SK-N-SH treated with all-trans-retinoic acid at 6 μM for 48 hours (cell line): Measurements from ENCODE around the gene HCFC2.
A peak's percentile ranks its signal among the peaks of the same experiment; 100 is the strongest.
"Not testable (repeated sequence)": the region's sequence is repeated elsewhere in the genome, so short reads cannot be mapped to it uniquely, and the experiment has no call there.

Experiments
- ATAC-seq: fragments of 200-7000 bp; cut with Tn5 transposase; 3 replicates; pipeline ENCODE4 v1.9.1; 2020; ENCODE audit warnings: mild to moderate bottlenecking, moderate library complexity
- ARNTL ChIP-seq: fragments of 450-650 bp; formaldehyde crosslinking; IDR thresholded peaks from 2 replicates; pipeline ENCODE4 v1.5.0; 2020; ENCODE audit warnings: low read depth, mild to moderate bottlenecking, moderate library complexity, borderline replicate concordance
- BACH2 ChIP-seq: fragments of 250-450 bp; sonication (Bioruptor Pico); IDR thresholded peaks from 2 replicates; pipeline ENCODE4 v1.9.0; 2021; ENCODE audit warnings: mild to moderate bottlenecking, borderline replicate concordance
- CSDC2 ChIP-seq: fragments of 250-450 bp; sonication (Bioruptor Pico); IDR thresholded peaks from 2 replicates; pipeline ENCODE4 v1.5.0; 2020; ENCODE audit warnings: mild to moderate bottlenecking, moderate library complexity
- ESRRG ChIP-seq: fragments of 250-450 bp; sonication (Bioruptor Pico); IDR thresholded peaks from 2 replicates; pipeline ENCODE4 v1.6.1; 2021; ENCODE audit warnings: mild to moderate bottlenecking
- GLIS3 ChIP-seq: fragments of 250-450 bp; sonication (Bioruptor Pico); IDR thresholded peaks from 2 replicates; pipeline ENCODE4 v1.5.0; 2020; ENCODE audit warnings: mild to moderate bottlenecking, moderate library complexity
- ISL1 ChIP-seq: fragments of 250-450 bp; sonication (Bioruptor Pico); IDR thresholded peaks from 2 replicates; pipeline ENCODE4 v2.1.2; 2022; ENCODE audit warnings: mild to moderate bottlenecking, moderate library complexity
- OSR1 ChIP-seq: fragments of 250-450 bp; sonication (Bioruptor Pico); IDR thresholded peaks from 2 replicates; pipeline ENCODE4 v1.8.0; 2022; ENCODE audit warnings: moderate library complexity, mild to moderate bottlenecking, inconsistent platforms
- SNAI2 ChIP-seq: fragments of 250-450 bp; sonication (Bioruptor Pico); IDR thresholded peaks from 2 replicates; pipeline ENCODE4 v1.5.0; 2020; ENCODE audit warnings: mild to moderate bottlenecking, moderate library complexity
- TCF4 ChIP-seq: fragments of 250-450 bp; sonication (Bioruptor Pico); IDR thresholded peaks from 2 replicates; pipeline ENCODE4 v1.8.0; 2021; ENCODE audit warnings: mild to moderate bottlenecking, moderate library complexity, borderline replicate concordance
- TOX ChIP-seq: fragments of 250-450 bp; sonication (Bioruptor Pico); IDR thresholded peaks from 2 replicates; pipeline ENCODE4 v1.8.0; 2021; ENCODE audit warnings: mild to moderate bottlenecking, moderate library complexity, borderline replicate concordance
- ZC3H10 ChIP-seq: fragments of 250-450 bp; sonication (Bioruptor Pico); IDR thresholded peaks from 2 replicates; pipeline ENCODE4 v1.5.1; 2021; ENCODE audit warnings: mild to moderate bottlenecking, moderate library complexity
- ZFP3 ChIP-seq: fragments of 250-450 bp; sonication (Bioruptor Pico); IDR thresholded peaks from 2 replicates; pipeline ENCODE4 v1.5.0; 2020; ENCODE audit warnings: mild to moderate bottlenecking, moderate library complexity
- ZFP30 ChIP-seq: fragments of 450-650 bp; formaldehyde crosslinking; IDR thresholded peaks from 2 replicates; pipeline ENCODE4 v1.5.0; 2022; ENCODE audit warnings: mild to moderate bottlenecking, moderate library complexity
- ZNF565 ChIP-seq: fragments of 450-650 bp; formaldehyde crosslinking; conservative IDR thresholded peaks from 2 replicates; pipeline ENCODE4 v1.5.0; 2020; ENCODE audit warnings: low read depth, mild to moderate bottlenecking, moderate library complexity
- ZNF70 ChIP-seq: fragments of 450-650 bp; formaldehyde crosslinking; IDR thresholded peaks from 2 replicates; pipeline ENCODE4 v1.5.0; 2020; ENCODE audit warnings: mild to moderate bottlenecking, moderate library complexity
- ZNF8 ChIP-seq: fragments of 450-650 bp; formaldehyde crosslinking; IDR thresholded peaks from 2 replicates; pipeline ENCODE4 v1.5.0; 2020; ENCODE audit warnings: mild to moderate bottlenecking, moderate library complexity
- TF ChIP-seq, protein P1 (sequence below): fragments of 250-450 bp; sonication (Bioruptor Pico); IDR thresholded peaks from 2 replicates; pipeline ENCODE4 v1.8.0; 2020; ENCODE audit warnings: mild to moderate bottlenecking, moderate library complexity, borderline replicate concordance
- TF ChIP-seq, protein P2 (sequence below): fragments of 250-450 bp; sonication (Bioruptor Pico); IDR thresholded peaks from 2 replicates; pipeline ENCODE4 v1.5.1; 2021; ENCODE audit warnings: mild to moderate bottlenecking, moderate library complexity
- TF ChIP-seq, protein P3 (sequence below): fragments of 250-450 bp; sonication (Bioruptor Pico); IDR thresholded peaks from 2 replicates; pipeline ENCODE4 v1.5.0; 2020; ENCODE audit warnings: mild to moderate bottlenecking, moderate library complexity
- TF ChIP-seq, protein P4 (sequence below): fragments of 250-450 bp; sonication (Bioruptor Pico); IDR thresholded peaks from 2 replicates; pipeline ENCODE4 v1.5.1; 2020; ENCODE audit warnings: low read depth, mild to moderate bottlenecking, moderate library complexity

The HCFC2 gene

DNA sequence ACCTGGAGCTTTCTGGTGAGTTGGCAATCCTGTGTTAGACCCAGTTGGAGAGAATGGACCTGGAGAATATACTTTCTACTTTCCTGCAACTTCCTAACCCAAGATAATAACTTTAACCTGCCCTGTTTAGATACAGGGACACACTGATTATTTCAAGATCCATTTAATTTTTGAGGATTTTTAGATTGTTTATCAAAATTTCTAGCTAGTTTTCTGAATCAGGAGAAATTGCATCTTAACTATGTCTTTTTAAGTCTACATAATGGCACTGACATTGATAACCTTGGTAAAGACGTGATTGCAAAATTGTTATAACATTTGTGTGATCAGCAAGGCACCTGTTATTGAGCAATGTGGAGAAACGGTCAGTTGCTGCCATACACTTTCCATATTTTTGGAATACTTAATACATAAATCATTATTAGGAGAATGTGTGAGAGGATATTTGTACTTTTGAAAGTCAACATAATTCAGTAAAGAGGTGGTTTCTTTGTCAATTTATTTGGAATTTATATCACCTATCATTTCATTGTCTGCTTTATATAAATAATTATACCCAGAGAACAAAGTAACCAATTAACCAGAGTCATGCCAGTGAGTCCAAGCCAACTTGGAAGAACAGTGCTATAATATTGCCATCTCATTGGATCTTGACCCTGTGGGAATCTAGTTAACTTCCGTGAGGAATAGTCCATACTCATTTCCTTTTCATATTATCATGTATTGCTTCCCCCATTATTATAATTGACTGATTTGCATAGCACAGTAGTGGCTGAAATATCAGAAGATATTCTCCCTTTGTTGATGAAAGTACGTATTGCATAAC lies 45.3 kb downstream of the HCFC2 start:
- no peak; the same call in 2 of the 3 replicates for ATAC-seq
- TF ChIP-seq SNAI2 (no peak), CSDC2 (CRISPR knock-in tag) (no peak), ZC3H10 (CRISPR knock-in tag) (no peak), ZNF8 (CRISPR knock-in tag) (no peak), TOX (CRISPR knock-in tag) (no peak), ARNTL (CRISPR knock-in tag) (no peak), ZNF70 (no peak), ZFP30 (no peak), BACH2 (no peak)
- TF ChIP-seq, protein P1, sequence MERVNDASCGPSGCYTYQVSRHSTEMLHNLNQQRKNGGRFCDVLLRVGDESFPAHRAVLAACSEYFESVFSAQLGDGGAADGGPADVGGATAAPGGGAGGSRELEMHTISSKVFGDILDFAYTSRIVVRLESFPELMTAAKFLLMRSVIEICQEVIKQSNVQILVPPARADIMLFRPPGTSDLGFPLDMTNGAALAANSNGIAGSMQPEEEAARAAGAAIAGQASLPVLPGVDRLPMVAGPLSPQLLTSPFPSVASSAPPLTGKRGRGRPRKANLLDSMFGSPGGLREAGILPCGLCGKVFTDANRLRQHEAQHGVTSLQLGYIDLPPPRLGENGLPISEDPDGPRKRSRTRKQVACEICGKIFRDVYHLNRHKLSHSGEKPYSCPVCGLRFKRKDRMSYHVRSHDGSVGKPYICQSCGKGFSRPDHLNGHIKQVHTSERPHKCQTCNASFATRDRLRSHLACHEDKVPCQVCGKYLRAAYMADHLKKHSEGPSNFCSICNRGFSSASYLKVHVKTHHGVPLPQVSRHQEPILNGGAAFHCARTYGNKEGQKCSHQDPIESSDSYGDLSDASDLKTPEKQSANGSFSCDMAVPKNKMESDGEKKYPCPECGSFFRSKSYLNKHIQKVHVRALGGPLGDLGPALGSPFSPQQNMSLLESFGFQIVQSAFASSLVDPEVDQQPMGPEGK (CRISPR knock-in tag), result no peak
- TF ChIP-seq, protein P2, sequence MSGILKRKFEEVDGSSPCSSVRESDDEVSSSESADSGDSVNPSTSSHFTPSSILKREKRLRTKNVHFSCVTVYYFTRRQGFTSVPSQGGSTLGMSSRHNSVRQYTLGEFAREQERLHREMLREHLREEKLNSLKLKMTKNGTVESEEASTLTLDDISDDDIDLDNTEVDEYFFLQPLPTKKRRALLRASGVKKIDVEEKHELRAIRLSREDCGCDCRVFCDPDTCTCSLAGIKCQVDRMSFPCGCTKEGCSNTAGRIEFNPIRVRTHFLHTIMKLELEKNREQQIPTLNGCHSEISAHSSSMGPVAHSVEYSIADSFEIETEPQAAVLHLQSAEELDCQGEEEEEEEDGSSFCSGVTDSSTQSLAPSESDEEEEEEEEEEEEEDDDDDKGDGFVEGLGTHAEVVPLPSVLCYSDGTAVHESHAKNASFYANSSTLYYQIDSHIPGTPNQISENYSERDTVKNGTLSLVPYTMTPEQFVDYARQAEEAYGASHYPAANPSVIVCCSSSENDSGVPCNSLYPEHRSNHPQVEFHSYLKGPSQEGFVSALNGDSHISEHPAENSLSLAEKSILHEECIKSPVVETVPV, result no peak
- TF ChIP-seq, protein P3, sequence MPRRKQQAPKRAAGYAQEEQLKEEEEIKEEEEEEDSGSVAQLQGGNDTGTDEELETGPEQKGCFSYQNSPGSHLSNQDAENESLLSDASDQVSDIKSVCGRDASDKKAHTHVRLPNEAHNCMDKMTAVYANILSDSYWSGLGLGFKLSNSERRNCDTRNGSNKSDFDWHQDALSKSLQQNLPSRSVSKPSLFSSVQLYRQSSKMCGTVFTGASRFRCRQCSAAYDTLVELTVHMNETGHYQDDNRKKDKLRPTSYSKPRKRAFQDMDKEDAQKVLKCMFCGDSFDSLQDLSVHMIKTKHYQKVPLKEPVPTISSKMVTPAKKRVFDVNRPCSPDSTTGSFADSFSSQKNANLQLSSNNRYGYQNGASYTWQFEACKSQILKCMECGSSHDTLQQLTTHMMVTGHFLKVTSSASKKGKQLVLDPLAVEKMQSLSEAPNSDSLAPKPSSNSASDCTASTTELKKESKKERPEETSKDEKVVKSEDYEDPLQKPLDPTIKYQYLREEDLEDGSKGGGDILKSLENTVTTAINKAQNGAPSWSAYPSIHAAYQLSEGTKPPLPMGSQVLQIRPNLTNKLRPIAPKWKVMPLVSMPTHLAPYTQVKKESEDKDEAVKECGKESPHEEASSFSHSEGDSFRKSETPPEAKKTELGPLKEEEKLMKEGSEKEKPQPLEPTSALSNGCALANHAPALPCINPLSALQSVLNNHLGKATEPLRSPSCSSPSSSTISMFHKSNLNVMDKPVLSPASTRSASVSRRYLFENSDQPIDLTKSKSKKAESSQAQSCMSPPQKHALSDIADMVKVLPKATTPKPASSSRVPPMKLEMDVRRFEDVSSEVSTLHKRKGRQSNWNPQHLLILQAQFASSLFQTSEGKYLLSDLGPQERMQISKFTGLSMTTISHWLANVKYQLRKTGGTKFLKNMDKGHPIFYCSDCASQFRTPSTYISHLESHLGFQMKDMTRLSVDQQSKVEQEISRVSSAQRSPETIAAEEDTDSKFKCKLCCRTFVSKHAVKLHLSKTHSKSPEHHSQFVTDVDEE, result no peak

DNA sequence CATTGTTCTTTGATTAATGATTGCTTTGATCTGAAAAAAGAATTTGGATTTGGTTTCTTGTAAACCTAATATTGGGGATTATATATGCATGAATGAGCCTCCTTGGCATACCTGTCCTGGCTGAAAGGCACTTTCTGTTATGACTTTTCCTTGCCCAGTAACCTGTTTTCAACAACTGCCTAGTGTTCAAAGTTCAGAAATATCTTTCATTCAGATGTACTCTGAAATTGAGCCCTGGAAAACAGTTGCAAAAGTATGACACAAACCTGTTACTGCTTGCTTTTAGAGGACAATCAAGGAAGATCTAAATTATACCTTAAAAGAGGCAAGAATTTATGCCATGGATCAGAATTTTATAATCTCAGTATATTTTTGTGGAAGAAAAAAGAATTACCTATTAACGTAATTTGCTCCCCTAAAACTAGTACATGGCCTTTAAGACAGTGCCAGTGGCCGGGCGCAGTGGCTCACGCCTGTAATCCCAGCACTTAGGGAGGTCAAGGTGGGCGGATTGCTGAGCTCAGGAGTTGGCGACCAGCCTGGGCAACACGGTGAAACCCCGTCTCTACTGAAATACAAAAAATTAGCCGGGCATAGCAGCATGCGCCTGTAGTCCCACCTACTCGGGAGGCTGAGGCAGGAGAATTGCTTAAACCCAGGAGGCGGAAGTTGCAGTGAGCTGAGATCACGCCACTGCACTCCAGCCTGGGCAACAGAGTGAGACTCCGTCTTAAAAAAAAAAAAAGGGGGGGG lies 50.7 kb downstream of the HCFC2 start:
- ATAC-seq, result not testable (repeated sequence)

DNA sequence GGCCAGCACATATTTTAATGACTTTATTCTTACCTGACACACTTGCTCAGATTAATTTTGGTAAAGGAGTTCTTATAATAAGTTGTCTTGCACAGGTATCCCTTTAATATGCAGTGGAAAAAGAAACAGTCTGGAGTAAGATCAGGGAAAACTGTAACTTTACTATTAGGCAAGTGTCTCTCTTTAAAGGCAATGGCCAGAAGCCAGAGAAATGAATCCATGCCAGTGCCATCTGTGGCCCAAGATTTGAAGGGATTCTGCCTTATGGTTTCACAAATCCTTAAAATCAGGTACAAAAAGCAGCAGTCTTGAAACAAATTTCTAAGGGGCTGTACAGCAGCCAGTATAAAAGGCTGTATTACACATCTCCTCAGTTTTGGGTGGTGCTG lies 51.2 kb downstream of the HCFC2 start:
- ATAC-seq, result no peak
- TF ChIP-seq, protein P1 (CRISPR knock-in tag), result no peak
- TF ChIP-seq ISL1 (CRISPR knock-in tag), result no peak
- no peak for TF ChIP-seq ZNF70
- no peak for TF ChIP-seq TCF4 (CRISPR knock-in tag)
- no peak for TF ChIP-seq OSR1 (CRISPR knock-in tag)
- TF ChIP-seq ZNF8 (CRISPR knock-in tag), result no peak
- TF ChIP-seq ZNF565 (CRISPR knock-in tag), result no peak

DNA sequence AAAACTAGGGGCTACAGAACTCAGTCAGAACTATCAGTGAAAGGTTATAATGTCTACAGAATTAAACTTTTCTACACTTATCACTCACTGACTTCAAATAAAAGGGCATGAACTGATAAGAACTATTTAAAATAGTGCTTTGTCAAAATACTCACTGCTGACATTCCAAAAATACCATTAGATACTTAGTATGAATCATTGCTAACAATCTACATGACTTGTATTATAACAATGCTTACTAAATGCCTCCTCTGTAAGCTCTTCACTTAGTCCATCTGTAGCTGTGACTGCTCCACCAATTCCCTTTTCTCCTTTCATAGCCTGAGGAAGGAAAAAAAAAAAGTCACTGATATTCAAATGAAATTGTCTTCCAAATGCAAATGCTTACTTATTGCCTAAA lies 56.7 kb downstream of the HCFC2 start:
- peak; percentile 98 for ATAC-seq
- TF ChIP-seq, protein P4, sequence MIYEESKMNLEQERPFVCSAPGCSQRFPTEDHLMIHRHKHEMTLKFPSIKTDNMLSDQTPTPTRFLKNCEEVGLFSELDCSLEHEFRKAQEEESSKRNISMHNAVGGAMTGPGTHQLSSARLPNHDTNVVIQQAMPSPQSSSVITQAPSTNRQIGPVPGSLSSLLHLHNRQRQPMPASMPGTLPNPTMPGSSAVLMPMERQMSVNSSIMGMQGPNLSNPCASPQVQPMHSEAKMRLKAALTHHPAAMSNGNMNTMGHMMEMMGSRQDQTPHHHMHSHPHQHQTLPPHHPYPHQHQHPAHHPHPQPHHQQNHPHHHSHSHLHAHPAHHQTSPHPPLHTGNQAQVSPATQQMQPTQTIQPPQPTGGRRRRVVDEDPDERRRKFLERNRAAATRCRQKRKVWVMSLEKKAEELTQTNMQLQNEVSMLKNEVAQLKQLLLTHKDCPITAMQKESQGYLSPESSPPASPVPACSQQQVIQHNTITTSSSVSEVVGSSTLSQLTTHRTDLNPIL (CRISPR knock-in tag), result peak; percentile 65; the same call in 1 of the 2 replicates
- TF ChIP-seq, protein P2, result no peak
- TF ChIP-seq CSDC2 (CRISPR knock-in tag), result no peak
- TF ChIP-seq ZFP3 (CRISPR knock-in tag), result no peak
- TF ChIP-seq, protein P1 (CRISPR knock-in tag), result no peak
- no peak for TF ChIP-seq ESRRG
- TF ChIP-seq GLIS3, result no peak
- TF ChIP-seq OSR1 (CRISPR knock-in tag), result no peak
